Spleen (tissue), 11 donors: ENCODE measurements around the gene FKTN. TPM values are rescaled to one million over a fixed set of nuclear protein-coding genes. Genes with fewer than 3 reads are reported as not detected.
A peak's percentile ranks its signal among the peaks of the same experiment; 100 is the strongest.

Experiments used
- DNase-seq: peaks from one replicate; pipeline ENCODE4 v3.0.0-alpha.2; 2020
- H3K27ac ChIP-seq, 8 donors: fragments of 200-600 bp; sonication (generic) in 7 of 8; 1 replicate in 4 of 8; 2 replicates in 4 of 8; pipeline versions ENCODE4 v1.5.0 to v1.8.0; 2016 to 2021; ENCODE audit warnings: inconsistent platforms in 4 of 8, mild to moderate bottlenecking in 4 of 8, moderate library complexity in 1 of 8
- H3K27me3 ChIP-seq, 7 donors: fragments of 200-600 bp; sonication (generic) in 6 of 7; replicated peaks in 1 of 7; 1 replicate in 4 of 7; 2 replicates in 3 of 7; pipeline versions ENCODE4 v1.5.0 to v1.8.0; 2016 to 2021; ENCODE audit warnings: inconsistent platforms in 3 of 7, mild to moderate bottlenecking in 1 of 7
- H3K36me3 ChIP-seq, 6 donors: fragments of 200-600 bp; sonication (generic) in 5 of 6; 1 replicate in 4 of 6; 2 replicates in 2 of 6; pipeline versions ENCODE4 v1.5.0 to v1.8.0; 2016 to 2021; ENCODE audit warnings: inconsistent platforms in 2 of 6
- H3K4me1 ChIP-seq, 6 donors: fragments of 200-600 bp; sonication (generic) in 5 of 6; 1 replicate in 3 of 6; 2 replicates in 3 of 6; pipeline versions ENCODE4 v1.5.0 to v1.8.0; 2016 to 2021; ENCODE audit warnings: inconsistent platforms in 3 of 6
- H3K4me3 ChIP-seq, 8 donors: fragments of 200-600 bp; sonication (generic) in 7 of 8; 1 replicate in 4 of 8; 2 replicates in 4 of 8; pipeline versions ENCODE4 v1.5.0 to v1.8.0; 2016 to 2021; ENCODE audit warnings: inconsistent platforms in 4 of 8, mild to moderate bottlenecking in 4 of 8, moderate library complexity in 2 of 8
- H3K9me3 ChIP-seq, 8 donors: fragments of 200-600 bp; sonication (generic) in 7 of 8; 1 replicate in 4 of 8; 2 replicates in 4 of 8; pipeline versions ENCODE4 v1.5.0 to v1.8.0; 2016 to 2021; ENCODE audit warnings: inconsistent platforms in 4 of 8
- CTCF ChIP-seq, 11 experiments: fragments of 200-600 bp in 7 of 11; fragments of 450-650 bp in 4 of 11; sonication (generic) in 4 of 11; IDR thresholded peaks in 8 of 11; conservative IDR thresholded peaks in 3 of 11; 1 replicate in 7 of 11; 2 replicates in 4 of 11; pipeline versions ENCODE4 v1.4.0 to v1.8.0; 2016 to 2021; ENCODE audit warnings: antibody characterized with exemption in 11 of 11, inconsistent platforms in 4 of 11, mild to moderate bottlenecking in 1 of 11
- POLR2A ChIP-seq, 3 donors: fragments of 450-650 bp; IDR thresholded peaks; one replicate each; pipeline ENCODE4 v1.5.1; 2017; ENCODE audit warnings: antibody characterized with exemption in 3 of 3, mild to moderate bottlenecking in 1 of 3
- POLR2AphosphoS5 ChIP-seq, 3 donors: sonication (generic); formaldehyde crosslinking; IDR thresholded peaks; one replicate each; pipeline ENCODE4 v1.5.1; 2017; ENCODE audit warnings: antibody characterized with exemption in 3 of 3
- WGBS, 5 donors: extraction: QIAGEN DNeasy Blood & Tissue Kit in 3 of 5; methylation state at CpG; one replicate each; pipeline versions ENCODE4 v1.1.5 to v1.1.7; 2013 to 2018; 5-methylcytosine and 5-hydroxymethylcytosine counted together
- intact Hi-C: fragments of 100-400 bp; cut with DNase I; formaldehyde crosslinking; loops from one replicate; pipeline ENCODE4 v1.15.0; 2023; ENCODE audit warnings: low total_unique reads
- polyA plus RNA-seq, 3 donors: library from polyadenylated mRNA; stranded (reverse); fragments of 200-250 nt; gene quantifications; one replicate each; pipeline ENCODE4 v1.2.1, GENCODE V29; 2013
- total RNA-seq, 7 donors: library from RNA; depleted of rRNA in 3 of 7; stranded (reverse); fragments of >200 nt in 3 of 7; fragmentation: NEBNext Ultra II Directional in 4 of 7; extraction: Animal tissue kit (Norgen Biotek cat#: 25700) in 4 of 7; gene quantifications; one replicate each; pipeline versions ENCODE4 v1.1.0 to v1.2.1, GENCODE V29; 2016 to 2021
- donor health status: healthy with polysubstance abuse.
- donor health status: DM: no; HTN: no; CAD: no; lungs with moderate emphysema.
- donor health status: DM: no; HTN: no; CAD: no.
- donor health status: Bipolar disorder and iron deficiency.
- donor health status: healthy.
- donor health status: DM: no; HTN: no; CAD: no.
- donor health status: DM: yes; HTN: yes; CAD: no.

Gene FKTN
- total and polyA plus RNA-seq, 10 donors: 2.7 to 25.4 (median 11.0) TPM

GRCh38 chr9:105637787-105638395 is 80.0 kb downstream of the FKTN start:
- Histone ChIP-seq H3K27me3 (no peaks in the 10 kb centered on the region), H3K9me3 (peaks cover 0 to 15% (median 0%) of the 10 kb centered on the region in 8 donors), H3K4me1 (no peaks in the 10 kb centered on the region), H3K36me3 (peaks cover 0 to 81% (median 9%) of the 10 kb centered on the region in 6 donors), H3K27ac (no peak overlapping the region), H3K4me3 (no peak overlapping the region)
- TF ChIP-seq POLR2AphosphoS5 (IDR thresholded peaks at IDR 0.05) (no peak), CTCF (IDR thresholded peaks at IDR 0.05 in 8 of 11, conservative IDR thresholded peaks at IDR 0.05 in 3 of 11) (peak in 4 of 11 experiments; percentile 17 to 37 (median 29)), POLR2A (IDR thresholded peaks at IDR 0.05) (no peak)
- intact Hi-C loops: no loop called here
- WGBS, 5 donors: 94 to 98% (median 96%) methylated on average over 4 of the region's 4 CpGs
- DNase-seq: no peak

- H3K27ac ChIP-seq: no peak overlapping the region
- peaks cover 0 to 67% (median 7%) of the 10 kb centered on the region in 6 donors for H3K36me3 ChIP-seq
- no peaks in the 10 kb centered on the region for H3K4me1 ChIP-seq
- H3K9me3 ChIP-seq: peaks cover 0 to 15% (median 0%) of the 10 kb centered on the region in 8 donors
- no peak overlapping the region for H3K4me3 ChIP-seq
- DNase-seq: no peak
- intact Hi-C loops: no loop called here
- H3K27me3 ChIP-seq: no peaks in the 10 kb centered on the region
- TF ChIP-seq CTCF (IDR thresholded peaks at IDR 0.05 in 8 of 11, conservative IDR thresholded peaks at IDR 0.05 in 3 of 11) (no peak), POLR2AphosphoS5 (IDR thresholded peaks at IDR 0.05) (no peak), POLR2A (IDR thresholded peaks at IDR 0.05) (no peak)
Observed at GRCh38 chr9:105639936-105640335, 82.0 kb downstream of the FKTN start.

GRCh38 chr9:105643795-105644194 is 85.9 kb downstream of the FKTN start:
- intact Hi-C loops: no loop called here
- TF ChIP-seq POLR2A (IDR thresholded peaks at IDR 0.05) (no peak), CTCF (IDR thresholded peaks at IDR 0.05 in 8 of 11, conservative IDR thresholded peaks at IDR 0.05 in 3 of 11) (no peak)
- Histone ChIP-seq H3K4me3 (no peak overlapping the region), H3K9me3 (peaks cover 0 to 15% (median 0%) of the 10 kb centered on the region in 8 donors), H3K27me3 (no peaks in the 10 kb centered on the region), H3K36me3 (peaks cover 0 to 29% (median 3%) of the 10 kb centered on the region in 6 donors), H3K4me1 (no peaks in the 10 kb centered on the region), H3K27ac (no peak overlapping the region)
- DNase-seq: no peak

- Histone ChIP-seq H3K9me3 (peaks cover 0 to 6% (median 0%) of the 10 kb centered on the region in 8 donors), H3K27ac (no peak overlapping the region), H3K4me1 (no peaks in the 10 kb centered on the region), H3K27me3 (no peaks in the 10 kb centered on the region), H3K36me3 (no peaks in the 10 kb centered on the region), H3K4me3 (no peak overlapping the region)
- intact Hi-C loops: no loop called here
- WGBS, 5 donors: 90 to 97% (median 95%) methylated on average over 7 of the region's 7 CpGs
- TF ChIP-seq POLR2AphosphoS5 (IDR thresholded peaks at IDR 0.05): no peak
- no peak for TF ChIP-seq POLR2A (IDR thresholded peaks at IDR 0.05)
- TF ChIP-seq CTCF (IDR thresholded peaks at IDR 0.05 in 8 of 11, conservative IDR thresholded peaks at IDR 0.05 in 3 of 11): no peak
- no peak for DNase-seq
Observed at GRCh38 chr9:105646879-105647594, 89.1 kb downstream of the FKTN start.
